ENCODE data around the gene PRKCH. TPM values are rescaled to one million over a fixed set of nuclear protein-coding genes. Genes with fewer than 3 reads are reported as not detected.

PRKCH gene
- polyA plus RNA-seq, 3 donors, result 15.9 to 19.4 (median 18.9) TPM

GRCh38 chr14:61511558-61511948 lies 190.2 kb downstream of the PRKCH start:
- no peak for DNase-seq (ENCODE audit: extremely low read depth in 1 of 11, low read depth in 9 of 11, low spot score in 4 of 11)

GRCh38 chr14:61512026-61512834 lies 190.9 kb downstream of the PRKCH start:
- DNase-seq (ENCODE audit: extremely low read depth in 1 of 11, low read depth in 9 of 11, low spot score in 4 of 11), result no peak

- no peak for DNase-seq (ENCODE audit: extremely low read depth in 1 of 11, low read depth in 9 of 11, low spot score in 4 of 11)
These were observed 192.8 kb downstream of the PRKCH start for GRCh38 chr14:61513986-61514830.

GRCh38 chr14:61514927-61515326 lies 193.5 kb downstream of the PRKCH start:
- DNase-seq (ENCODE audit: extremely low read depth in 1 of 11, low read depth in 9 of 11, low spot score in 4 of 11), result no peak

GRCh38 chr14:61515436-61516117 lies 194.2 kb downstream of the PRKCH start:
- DNase-seq (ENCODE audit: extremely low read depth in 1 of 11, low read depth in 9 of 11, low spot score in 4 of 11), result no peak

- no peak for DNase-seq (ENCODE audit: extremely low read depth in 1 of 11, low read depth in 9 of 11, low spot score in 4 of 11)
These were observed 194.9 kb downstream of the PRKCH start for GRCh38 chr14:61516118-61516743.

- DNase-seq (ENCODE audit: extremely low read depth in 1 of 11, low read depth in 9 of 11, low spot score in 4 of 11), result no peak
These were observed 195.7 kb downstream of the PRKCH start for GRCh38 chr14:61516964-61517653.

- no peak for DNase-seq (ENCODE audit: extremely low read depth in 1 of 11, low read depth in 9 of 11, low spot score in 4 of 11)
These were observed 196.6 kb downstream of the PRKCH start for GRCh38 chr14:61517911-61518384.

- no peak for DNase-seq (ENCODE audit: extremely low read depth in 1 of 11, low read depth in 9 of 11, low spot score in 4 of 11)
These were observed 197.0 kb downstream of the PRKCH start for GRCh38 chr14:61518403-61518802.

- no peak for DNase-seq (ENCODE audit: extremely low read depth in 1 of 11, low read depth in 9 of 11, low spot score in 4 of 11)
These were observed 197.7 kb downstream of the PRKCH start for GRCh38 chr14:61519106-61519505.

GRCh38 chr14:61519735-61520134 lies 198.4 kb downstream of the PRKCH start:
- no peak for DNase-seq (ENCODE audit: extremely low read depth in 1 of 11, low read depth in 9 of 11, low spot score in 4 of 11)

- no peak for DNase-seq (ENCODE audit: extremely low read depth in 1 of 11, low read depth in 9 of 11, low spot score in 4 of 11)
These were observed 199.2 kb downstream of the PRKCH start for GRCh38 chr14:61520576-61520975.

GRCh38 chr14:61521773-61522172 lies 200.4 kb downstream of the PRKCH start:
- DNase-seq (ENCODE audit: extremely low read depth in 1 of 11, low read depth in 9 of 11, low spot score in 4 of 11), result no peak

- no peak for DNase-seq (ENCODE audit: extremely low read depth in 1 of 11, low read depth in 9 of 11, low spot score in 4 of 11)
These were observed 202.4 kb downstream of the PRKCH start for GRCh38 chr14:61523751-61524150.

- DNase-seq (ENCODE audit: extremely low read depth in 1 of 11, low read depth in 9 of 11, low spot score in 4 of 11), result no peak
These were observed 202.9 kb downstream of the PRKCH start for GRCh38 chr14:61524211-61524806.

- DNase-seq (ENCODE audit: extremely low read depth in 1 of 11, low read depth in 9 of 11, low spot score in 4 of 11), result no peak
These were observed 203.5 kb downstream of the PRKCH start for GRCh38 chr14:61524936-61525292.

GRCh38 chr14:61525293-61526011 lies 204.1 kb downstream of the PRKCH start:
- no peak for DNase-seq (ENCODE audit: extremely low read depth in 1 of 11, low read depth in 9 of 11, low spot score in 4 of 11)
